Mesenchymal stem cell (in vitro differentiated cells and primary cell): ENCODE results near the gene CAPZA1.
"Not testable (repeated sequence)": the region's sequence is repeated elsewhere in the genome, so short reads cannot be mapped to it uniquely, and the experiment has no call there.

Experiments used
- DNase-seq: peaks from one replicate; pipeline ENCODE4 v3.0.0-alpha.2; 2013
- H2AFZ ChIP-seq: one replicate; pipeline ENCODE4 v1.6.1; 2013; ENCODE audit warnings: low read depth, mild to moderate bottlenecking, control low read depth, inconsistent platforms, low read length, moderate library complexity
- H2AK5ac ChIP-seq: 2 replicates; pipeline ENCODE4 v1.6.1; 2013; ENCODE audit warnings: low read length, moderate library complexity, mild to moderate bottlenecking, inconsistent platforms; ENCODE audit not compliant: severe bottlenecking
- H2BK120ac ChIP-seq: one replicate; pipeline ENCODE4 v1.6.1; 2013; ENCODE audit warnings: low read depth, mild to moderate bottlenecking, inconsistent platforms, low read length, moderate library complexity
- H2BK12ac ChIP-seq, 2 experiments: one replicate each; pipeline ENCODE4 v1.6.1; 2013; ENCODE audit warnings: inconsistent platforms in 2 of 2, low read length in 2 of 2, mild to moderate bottlenecking in 2 of 2, moderate library complexity in 2 of 2, control low read depth in 1 of 2
- H2BK15ac ChIP-seq: one replicate; pipeline ENCODE4 v1.6.1; 2013; ENCODE audit warnings: mild to moderate bottlenecking, low read depth, inconsistent platforms; ENCODE audit not compliant: poor library complexity, severe bottlenecking
- H2BK5ac ChIP-seq: 2 replicates; pipeline ENCODE4 v1.6.1; 2013; ENCODE audit warnings: low read depth, mild to moderate bottlenecking, low read length, control low read depth, inconsistent platforms; ENCODE audit not compliant: poor library complexity, severe bottlenecking
- H3K14ac ChIP-seq, 2 experiments: one replicate each; pipeline ENCODE4 v1.6.1; 2013; ENCODE audit warnings: inconsistent platforms in 2 of 2, low read length in 2 of 2, control low read depth in 1 of 2, mild to moderate bottlenecking in 1 of 2, moderate library complexity in 1 of 2
- H3K18ac ChIP-seq, 2 experiments: one replicate each; pipeline ENCODE4 v1.6.1; 2013; ENCODE audit warnings: inconsistent platforms in 2 of 2, low read length in 2 of 2, control low read depth in 1 of 2, low read depth in 1 of 2, mild to moderate bottlenecking in 1 of 2
- H3K23ac ChIP-seq, 2 experiments: one replicate each; pipeline ENCODE4 v1.6.1; 2013; ENCODE audit warnings: inconsistent platforms in 2 of 2, low read length in 2 of 2, mild to moderate bottlenecking in 2 of 2, moderate library complexity in 2 of 2, control low read depth in 1 of 2
- H3K27ac ChIP-seq: 2 replicates; pipeline ENCODE4 v1.5.1; 2013; ENCODE audit warnings: mild to moderate bottlenecking, moderate library complexity, low read length, control low read depth, inconsistent platforms; ENCODE audit not compliant: poor library complexity, severe bottlenecking
- H3K27me3 ChIP-seq, 2 experiments: 2 replicates each; pipeline versions ENCODE4 v1.6.1 to v1.7.0; 2013; ENCODE audit warnings: low read length in 2 of 2, mild to moderate bottlenecking in 2 of 2, moderate library complexity in 2 of 2, control low read depth in 1 of 2, inconsistent platforms in 1 of 2; ENCODE audit not compliant: control insufficient read depth in 1 of 2, insufficient read depth in 1 of 2
- H3K36me3 ChIP-seq, 2 experiments: 2 replicates each; pipeline versions ENCODE4 v1.6.1 to v1.7.0; 2013; ENCODE audit warnings: low read length in 2 of 2, control low read depth in 1 of 2, inconsistent platforms in 1 of 2, low read depth in 1 of 2, mild to moderate bottlenecking in 1 of 2; ENCODE audit not compliant: insufficient read depth in 2 of 2, control insufficient read depth in 1 of 2
- H3K4ac ChIP-seq, 2 experiments: one replicate each; pipeline ENCODE4 v1.6.1; 2013; ENCODE audit warnings: inconsistent platforms in 2 of 2, low read length in 2 of 2, mild to moderate bottlenecking in 2 of 2, moderate library complexity in 2 of 2, control low read depth in 1 of 2, low read depth in 1 of 2
- H3K4me1 ChIP-seq: 2 replicates; pipeline ENCODE4 v1.6.1; 2013; ENCODE audit warnings: low read depth, low read length, control low read depth; ENCODE audit not compliant: control insufficient read depth, insufficient read depth
- H3K4me2 ChIP-seq: 2 replicates; pipeline ENCODE4 v1.6.1; 2013; ENCODE audit warnings: low read length, mild to moderate bottlenecking, inconsistent platforms; ENCODE audit not compliant: poor library complexity, severe bottlenecking
- H3K4me3 ChIP-seq, 2 experiments: 2 replicates each; pipeline versions ENCODE4 v1.5.1 to v1.7.0; 2013; ENCODE audit warnings: low read length in 2 of 2, mild to moderate bottlenecking in 2 of 2, control low read depth in 1 of 2, low read depth in 1 of 2; ENCODE audit not compliant: insufficient read depth in 1 of 2
- H3K79me1 ChIP-seq: replicated peaks from 2 replicates; pipeline ENCODE4 v1.6.1; 2013; ENCODE audit warnings: mild to moderate bottlenecking, control low read depth, low read length, inconsistent platforms; ENCODE audit not compliant: poor library complexity, severe bottlenecking
- H3K9ac ChIP-seq: 2 replicates; pipeline ENCODE4 v1.7.0; 2013; ENCODE audit warnings: mild to moderate bottlenecking, low read length, moderate library complexity
- H3K9me3 ChIP-seq: 2 replicates; pipeline ENCODE4 v1.7.0; 2013; ENCODE audit warnings: mild to moderate bottlenecking, low read length; ENCODE audit not compliant: control insufficient read depth
- H4K8ac ChIP-seq: one replicate; pipeline ENCODE4 v1.6.1; 2013; ENCODE audit warnings: inconsistent platforms, mild to moderate bottlenecking, low read length, moderate library complexity
- H4K91ac ChIP-seq: one replicate; pipeline ENCODE4 v1.6.1; 2013; ENCODE audit warnings: mild to moderate bottlenecking, low read length, inconsistent platforms
- WGBS: methylation state at CpG from one replicate; pipeline ENCODE4 v1.1.7; 2013; ENCODE audit warnings: mixed read lengths; 5-methylcytosine and 5-hydroxymethylcytosine counted together

The CAPZA1 gene

GRCh38 chr1:112637254-112638109 is 17.9 kb downstream of the CAPZA1 start:
- Histone ChIP-seq H3K4me3 (no peak overlapping the region), H3K4me1 (peaks cover 6% of the 10 kb centered on the region), H2AFZ (no peak overlapping the region), H4K91ac (no peak overlapping the region), H3K9ac (peak overlapping the region; percentile 77), H4K8ac (no peak overlapping the region), H2BK12ac (no peak overlapping the region), H3K36me3 (peaks cover 0 to 5% of the 10 kb centered on the region in 2 experiments), H3K23ac (no peak overlapping the region), H3K79me1 (no peaks in the 10 kb centered on the region), H3K4me2 (no peak overlapping the region), H2BK5ac (no peak overlapping the region), H2BK15ac (no peak overlapping the region), H3K14ac (no peak overlapping the region), H2BK120ac (no peak overlapping the region), H2AK5ac (no peak overlapping the region), H3K4ac (peak overlapping the region in 1 of 2 experiments; percentile 26), H3K9me3 (no peaks in the 10 kb centered on the region), H3K18ac (no peak overlapping the region), H3K27me3 (no peaks in the 10 kb centered on the region), H3K27ac (peak overlapping the region; percentile 82)
- no peak for DNase-seq
- 92% methylated on average over 4 of the region's 4 CpGs for WGBS

DNA sequence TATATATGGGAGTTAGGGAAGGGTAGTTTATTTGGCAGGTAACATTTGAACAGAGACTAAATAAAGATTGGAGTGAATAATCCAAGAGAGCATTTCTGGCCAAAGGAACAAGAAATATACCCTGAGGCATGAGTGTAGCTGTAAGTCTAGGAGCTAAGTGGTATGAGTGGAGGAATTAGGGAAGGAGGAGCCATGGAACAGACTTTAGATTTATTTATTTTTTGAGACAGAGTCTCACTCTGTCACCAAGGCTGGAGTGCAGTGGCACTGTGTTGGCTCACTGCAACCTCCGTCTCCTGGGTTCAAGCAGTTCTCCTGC is 18.4 kb downstream of the CAPZA1 start:
- H4K91ac ChIP-seq: no peak overlapping the region
- H2BK12ac ChIP-seq: no peak overlapping the region
- H2BK5ac ChIP-seq: no peak overlapping the region
- H2BK15ac ChIP-seq: no peak overlapping the region
- peaks cover 6% of the 10 kb centered on the region for H3K4me1 ChIP-seq
- H2AK5ac ChIP-seq: no peak overlapping the region
- no peak for DNase-seq
- H3K14ac ChIP-seq: no peak overlapping the region
- H3K4me2 ChIP-seq: no peak overlapping the region
- peak overlapping the region; percentile 50 for H3K27ac ChIP-seq
- no peak overlapping the region for H4K8ac ChIP-seq
- no peak overlapping the region for H3K9ac ChIP-seq
- WGBS: 90% methylated on average over 1 of the region's 1 CpG
- peaks cover 0 to 7% of the 10 kb centered on the region in 2 experiments for H3K36me3 ChIP-seq
- no peak overlapping the region for H3K4ac ChIP-seq
- no peaks in the 10 kb centered on the region for H3K79me1 ChIP-seq
- H2BK120ac ChIP-seq: no peak overlapping the region
- H3K27me3 ChIP-seq: no peaks in the 10 kb centered on the region
- H3K9me3 ChIP-seq: no peaks in the 10 kb centered on the region
- H3K4me3 ChIP-seq: no peak overlapping the region
- no peak overlapping the region for H3K18ac ChIP-seq
- no peak overlapping the region for H2AFZ ChIP-seq
- H3K23ac ChIP-seq: no peak overlapping the region

DNA sequence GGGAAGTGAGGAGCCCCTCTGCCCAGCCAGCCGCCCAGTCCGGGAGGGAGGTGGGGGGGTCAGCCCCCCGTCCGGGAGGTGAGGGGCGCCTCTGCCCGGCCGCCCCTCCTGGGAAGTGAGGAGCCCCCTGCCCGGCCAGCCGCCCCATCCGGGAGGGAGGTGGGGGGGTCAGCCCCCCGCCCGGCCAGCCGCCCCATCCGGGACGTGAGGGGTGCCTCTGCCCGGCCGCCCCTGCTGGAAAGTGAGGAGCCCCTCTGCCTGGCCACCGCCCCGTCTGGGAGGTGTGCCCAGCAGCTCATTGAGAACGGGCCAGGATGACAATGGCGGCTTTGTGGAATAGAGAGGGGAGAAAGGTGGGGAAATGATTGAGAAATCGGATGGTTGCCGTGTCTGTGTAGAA is 20.8 kb downstream of the CAPZA1 start:
- H3K4ac ChIP-seq, H2BK15ac ChIP-seq, H2BK120ac ChIP-seq, H2BK5ac ChIP-seq, H3K4me1 ChIP-seq, H2BK12ac ChIP-seq, H2AFZ ChIP-seq, H3K9ac ChIP-seq, H3K9me3 ChIP-seq, H4K91ac ChIP-seq, H3K4me2 ChIP-seq, H3K79me1 ChIP-seq, H2AK5ac ChIP-seq, H3K18ac ChIP-seq, H3K4me3 ChIP-seq, DNase-seq, H3K14ac ChIP-seq, H3K23ac ChIP-seq, H3K27me3 ChIP-seq, H3K27ac ChIP-seq, H4K8ac ChIP-seq: not testable (repeated sequence)
- WGBS: 98% methylated on average over 19 of the region's 23 CpGs
- H3K36me3 ChIP-seq: peaks cover 0 to 20% of the 10 kb centered on the region in 2 experiments

- H3K27ac ChIP-seq: no peak overlapping the region
- no peaks in the 10 kb centered on the region for H3K27me3 ChIP-seq
- H2BK15ac ChIP-seq: no peak overlapping the region
- no peak for DNase-seq
- H3K4me2 ChIP-seq: no peak overlapping the region
- H3K4me1 ChIP-seq: peaks cover 3% of the 10 kb centered on the region
- peaks cover 3 to 35% of the 10 kb centered on the region in 2 experiments for H3K36me3 ChIP-seq
- no peak overlapping the region for H2AK5ac ChIP-seq
- H2BK5ac ChIP-seq: no peak overlapping the region
- H2AFZ ChIP-seq: no peak overlapping the region
- no peaks in the 10 kb centered on the region for H3K79me1 ChIP-seq
- H2BK12ac ChIP-seq: no peak overlapping the region
- no peak overlapping the region for H3K18ac ChIP-seq
- no peak overlapping the region for H3K23ac ChIP-seq
- H4K91ac ChIP-seq: no peak overlapping the region
- H3K9me3 ChIP-seq: no peaks in the 10 kb centered on the region
- no peak overlapping the region for H3K9ac ChIP-seq
- H4K8ac ChIP-seq: no peak overlapping the region
- H3K4me3 ChIP-seq: no peak overlapping the region
- H2BK120ac ChIP-seq: no peak overlapping the region
- H3K4ac ChIP-seq: no peak overlapping the region
- H3K14ac ChIP-seq: no peak overlapping the region
- no CpG with 5 or more reads among the region's 2 CpGs for WGBS
These were observed 23.4 kb downstream of the CAPZA1 start for GRCh38 chr1:112643080-112643479.
